Gastroesophageal sphincter (tissue), 4 donors: Measurements from ENCODE around the gene SYNRG. TPM values are rescaled to one million over a fixed set of nuclear protein-coding genes. Genes with fewer than 3 reads are reported as not detected.

ENCODE experiments used
- ATAC-seq: fragments of 150-250 bp; one replicate; pipeline ENCODE4 v1.9.1; 2016; ENCODE audit warnings: mild to moderate bottlenecking, moderate library complexity
- H3K27ac ChIP-seq, 4 donors: fragments of 200-600 bp; sonication (generic) in 3 of 4; 1 replicate in 3 of 4; 2 replicates in 1 of 4; pipeline ENCODE4 v1.5.1; 2016 to 2019
- H3K27me3 ChIP-seq: fragments of 200-600 bp; sonication (generic); one replicate; pipeline ENCODE4 v1.5.1; 2019
- H3K36me3 ChIP-seq, 2 donors: fragments of 200-600 bp; sonication (generic); one replicate each; pipeline ENCODE4 v1.5.1; 2019; ENCODE audit warnings: control low read depth in 1 of 2
- H3K4me1 ChIP-seq, 3 donors: fragments of 200-600 bp; sonication (generic); 1 replicate in 2 of 3; 2 replicates in 1 of 3; pipeline ENCODE4 v1.5.1; 2016 to 2019; ENCODE audit warnings: control low read depth in 2 of 3
- H3K4me3 ChIP-seq, 2 donors: fragments of 200-600 bp; sonication (generic); one replicate each; pipeline ENCODE4 v1.5.1; 2019; ENCODE audit warnings: mild to moderate bottlenecking in 1 of 2, moderate library complexity in 1 of 2
- H3K9me3 ChIP-seq, 3 donors: fragments of 200-600 bp; sonication (generic); one replicate each; pipeline ENCODE4 v1.5.1; 2017 to 2019; ENCODE audit warnings: control low read depth in 2 of 3
- EP300 ChIP-seq: sonication (generic); formaldehyde crosslinking; IDR thresholded peaks from one replicate; pipeline ENCODE4 v1.6.1; 2017; ENCODE audit warnings: antibody characterized with exemption, mild to moderate bottlenecking
- POLR2A ChIP-seq, 2 donors: fragments of 450-650 bp; IDR thresholded peaks; one replicate each; pipeline ENCODE4 v1.6.1; 2017; ENCODE audit warnings: antibody characterized with exemption in 2 of 2, mild to moderate bottlenecking in 2 of 2, moderate library complexity in 1 of 2
- POLR2AphosphoS5 ChIP-seq: sonication (generic); formaldehyde crosslinking; IDR thresholded peaks from one replicate; pipeline ENCODE4 v1.6.1; 2017; ENCODE audit warnings: antibody characterized with exemption
- WGBS, 2 donors: methylation state at CpG; one replicate each; pipeline ENCODE4 v1.1.5; 2018; ENCODE audit warnings: low coverage in 1 of 2; 5-methylcytosine and 5-hydroxymethylcytosine counted together
- total RNA-seq, 4 donors: library from RNA; depleted of rRNA; stranded (reverse); fragments of >200 nt; gene quantifications; one replicate each; pipeline ENCODE4 v1.1.0, GENCODE V29; 2016
- TF ChIP-seq, protein P1 (sequence below), 4 experiments: fragments of 200-600 bp in 2 of 4; fragments of 450-650 bp in 2 of 4; sonication (generic) in 1 of 4; IDR thresholded peaks; one replicate each; pipeline ENCODE4 v1.5.1; 2017 to 2019; ENCODE audit warnings: antibody characterized with exemption in 4 of 4, mild to moderate bottlenecking in 2 of 4, moderate library complexity in 2 of 4

Gene SYNRG
- total RNA-seq, 4 donors from 2014 or later: 11.9 to 29.9 (median 16.8) TPM

DNA sequence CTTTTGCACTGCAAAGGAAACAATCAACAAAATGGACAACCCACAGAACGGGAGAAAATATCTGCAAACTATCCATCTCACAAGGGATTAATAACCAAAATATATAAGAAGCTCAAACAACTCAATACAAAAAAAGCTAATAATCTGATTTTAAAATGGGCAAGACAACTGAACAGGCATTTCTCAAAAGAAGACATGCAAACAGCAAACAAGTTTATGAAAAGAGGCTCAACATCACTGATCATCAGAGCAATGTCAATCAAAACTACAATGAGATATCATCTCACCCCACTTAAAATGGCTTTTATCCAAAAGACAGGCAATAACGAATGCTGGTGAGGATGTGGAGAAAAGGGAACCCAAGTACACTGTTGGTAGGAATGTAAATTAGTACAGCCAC, 34.8 kb downstream of the SYNRG start:
- Histone ChIP-seq H3K27ac (no peak overlapping the region), H3K4me3 (no peak overlapping the region), H3K9me3 (no peaks in the 10 kb centered on the region), H3K36me3 (peaks cover 0 to 99% of the 10 kb centered on the region in 2 donors), H3K27me3 (no peaks in the 10 kb centered on the region), H3K4me1 (no peaks in the 10 kb centered on the region)
- ATAC-seq: no peak
- TF ChIP-seq, protein P1, sequence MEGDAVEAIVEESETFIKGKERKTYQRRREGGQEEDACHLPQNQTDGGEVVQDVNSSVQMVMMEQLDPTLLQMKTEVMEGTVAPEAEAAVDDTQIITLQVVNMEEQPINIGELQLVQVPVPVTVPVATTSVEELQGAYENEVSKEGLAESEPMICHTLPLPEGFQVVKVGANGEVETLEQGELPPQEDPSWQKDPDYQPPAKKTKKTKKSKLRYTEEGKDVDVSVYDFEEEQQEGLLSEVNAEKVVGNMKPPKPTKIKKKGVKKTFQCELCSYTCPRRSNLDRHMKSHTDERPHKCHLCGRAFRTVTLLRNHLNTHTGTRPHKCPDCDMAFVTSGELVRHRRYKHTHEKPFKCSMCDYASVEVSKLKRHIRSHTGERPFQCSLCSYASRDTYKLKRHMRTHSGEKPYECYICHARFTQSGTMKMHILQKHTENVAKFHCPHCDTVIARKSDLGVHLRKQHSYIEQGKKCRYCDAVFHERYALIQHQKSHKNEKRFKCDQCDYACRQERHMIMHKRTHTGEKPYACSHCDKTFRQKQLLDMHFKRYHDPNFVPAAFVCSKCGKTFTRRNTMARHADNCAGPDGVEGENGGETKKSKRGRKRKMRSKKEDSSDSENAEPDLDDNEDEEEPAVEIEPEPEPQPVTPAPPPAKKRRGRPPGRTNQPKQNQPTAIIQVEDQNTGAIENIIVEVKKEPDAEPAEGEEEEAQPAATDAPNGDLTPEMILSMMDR (IDR thresholded peaks at IDR 0.05): no peak
- TF ChIP-seq POLR2AphosphoS5 (no peak), POLR2A (IDR thresholded peaks at IDR 0.05) (no peak), EP300 (no peak)
- WGBS, 2 donors: 94 to 100% methylated on average over 1 to 2 of the region's 2 CpGs

DNA sequence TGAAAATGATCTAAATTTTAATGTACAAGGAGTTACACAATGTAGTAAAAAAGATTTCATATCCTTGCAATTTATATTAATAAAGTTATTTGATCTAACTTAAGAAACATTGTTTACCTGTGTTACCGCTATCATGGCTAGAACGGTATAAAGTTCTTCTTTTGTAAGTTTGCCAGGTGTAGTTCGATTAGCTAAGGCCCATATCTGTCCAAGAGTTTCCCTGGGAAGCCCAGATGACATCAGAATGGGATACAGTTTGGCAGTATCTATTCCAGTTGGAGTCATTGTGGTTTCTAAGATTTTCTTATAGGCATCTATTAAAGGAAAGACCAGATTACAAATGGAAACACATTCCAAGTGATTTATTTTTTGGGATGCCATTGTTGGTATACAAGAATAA, 37.5 kb downstream of the SYNRG start:
- WGBS, 2 donors: 87 to 91% methylated on average over 3 of the region's 3 CpGs
- H3K36me3 ChIP-seq: peaks cover 6 to 100% of the 10 kb centered on the region in 2 donors
- no peak for TF ChIP-seq POLR2AphosphoS5
- TF ChIP-seq EP300: no peak
- TF ChIP-seq POLR2A (IDR thresholded peaks at IDR 0.05): no peak

DNA sequence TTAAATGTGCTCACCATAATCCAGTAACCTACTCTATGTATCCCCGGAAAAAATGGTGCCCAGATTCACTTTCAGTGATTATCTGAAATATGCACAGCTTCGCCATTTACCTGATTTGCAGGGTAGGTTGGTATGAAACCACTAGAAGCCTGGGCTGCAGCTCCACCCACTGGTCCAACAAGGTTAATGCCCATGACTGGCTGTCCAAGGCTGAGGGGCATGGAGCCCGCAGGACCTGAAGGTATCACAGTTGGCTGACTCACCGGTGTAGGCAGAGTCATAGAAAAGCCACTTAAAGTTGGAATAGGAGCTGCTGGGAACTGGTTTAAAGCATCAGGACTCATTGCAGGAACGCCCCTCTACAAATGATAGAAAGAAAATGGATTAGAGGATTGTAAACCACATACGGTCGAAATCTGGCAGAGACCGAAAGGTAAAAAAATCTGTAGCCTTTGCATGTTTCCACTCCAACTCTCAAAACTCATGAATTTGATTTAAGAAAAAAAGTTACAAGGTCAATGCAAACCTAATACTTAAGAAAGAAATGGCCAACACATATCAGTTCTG, 38.6 kb downstream of the SYNRG start:
- Histone ChIP-seq H3K36me3 (peaks cover 6 to 92% of the 10 kb centered on the region in 2 donors), H3K27me3 (no peaks in the 10 kb centered on the region), H3K4me3 (no peak overlapping the region), H3K27ac (no peak overlapping the region), H3K9me3 (no peaks in the 10 kb centered on the region), H3K4me1 (no peaks in the 10 kb centered on the region)
- TF ChIP-seq POLR2A (IDR thresholded peaks at IDR 0.05): no peak
- TF ChIP-seq, protein P1 (IDR thresholded peaks at IDR 0.05): peak in 1 of 4 experiments; percentile 39
- WGBS, 2 donors: 85 to 88% methylated on average over 7 to 8 of the region's 8 CpGs
- ATAC-seq: no peak

More for the DNA sequence above, 37.5 kb downstream of the SYNRG start:
- Histone ChIP-seq H3K9me3 (no peaks in the 10 kb centered on the region), H3K4me3 (no peak overlapping the region), H3K27ac (no peak overlapping the region), H3K27me3 (no peaks in the 10 kb centered on the region), H3K4me1 (no peaks in the 10 kb centered on the region)
- no peak for ATAC-seq

DNA sequence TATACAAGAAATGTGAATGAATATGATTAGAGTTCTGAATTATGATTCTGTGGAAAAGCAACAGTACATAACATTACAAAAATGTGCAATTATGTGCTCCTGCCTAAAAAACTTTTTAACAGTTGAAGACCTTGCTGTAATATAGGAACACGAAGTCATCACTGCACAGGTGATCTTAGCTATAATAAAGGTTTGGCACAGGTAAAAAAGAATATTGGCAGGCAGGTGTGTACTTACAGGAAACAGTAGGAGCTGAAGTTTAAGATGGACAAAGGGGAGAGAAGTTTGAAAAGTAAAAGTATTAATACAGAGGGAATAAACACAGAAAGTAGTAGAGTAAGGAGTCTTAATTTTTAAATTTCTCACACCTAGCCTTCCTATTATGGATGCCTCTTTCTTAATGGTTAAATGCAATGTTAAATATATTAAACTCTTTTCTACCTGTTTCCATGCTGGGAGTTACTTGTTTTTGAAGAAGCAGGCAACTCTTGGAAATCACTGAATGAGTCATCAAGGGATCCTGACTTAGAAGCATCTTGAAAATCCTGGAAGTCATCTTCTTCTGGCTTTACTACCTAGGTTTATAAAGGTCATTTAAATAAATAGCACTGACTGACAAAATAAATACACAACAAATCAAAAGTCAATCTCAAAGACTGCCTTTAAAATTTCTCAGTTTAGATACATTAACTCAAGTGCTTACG, 40.7 kb downstream of the SYNRG start:
- H3K36me3 ChIP-seq: peaks cover 6 to 88% of the 10 kb centered on the region in 2 donors
- no peaks in the 10 kb centered on the region for H3K4me1 ChIP-seq
- no peaks in the 10 kb centered on the region for H3K9me3 ChIP-seq
- WGBS, 2 donors: 91 to 94% methylated on average over 2 of the region's 2 CpGs
- no peak overlapping the region for H3K27ac ChIP-seq
- TF ChIP-seq POLR2AphosphoS5 (no peak), POLR2A (IDR thresholded peaks at IDR 0.05) (no peak), EP300 (no peak)
- TF ChIP-seq, protein P1 (IDR thresholded peaks at IDR 0.05): no peak
- no peak for ATAC-seq
- H3K27me3 ChIP-seq: no peaks in the 10 kb centered on the region
- no peak overlapping the region for H3K4me3 ChIP-seq

DNA sequence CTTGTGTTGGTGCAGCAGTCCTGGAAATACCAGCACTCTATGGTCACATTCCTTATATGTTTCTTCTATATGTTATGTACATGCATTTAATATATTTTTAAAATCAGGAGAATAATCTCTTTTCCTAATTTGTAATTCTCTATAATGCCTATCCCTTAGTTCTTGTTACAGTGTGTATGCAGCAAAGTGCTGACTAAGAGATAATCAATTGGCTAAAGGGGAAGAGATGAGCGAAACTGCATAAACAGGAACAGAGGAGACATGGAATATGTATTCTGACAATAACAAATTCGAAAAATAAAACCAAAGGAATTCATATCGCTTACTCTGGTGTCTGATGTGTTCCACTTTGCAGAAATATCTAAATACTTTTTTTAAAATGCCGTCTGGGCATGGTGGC, 41.7 kb downstream of the SYNRG start:
- TF ChIP-seq POLR2AphosphoS5 (no peak), POLR2A (IDR thresholded peaks at IDR 0.05) (no peak), EP300 (no peak)
- TF ChIP-seq, protein P1 (IDR thresholded peaks at IDR 0.05): no peak
- no peak for ATAC-seq
- 82 to 94% methylated on average over 2 to 4 of the region's 4 CpGs for WGBS, 2 donors
- no peaks in the 10 kb centered on the region for H3K9me3 ChIP-seq
- H3K4me3 ChIP-seq: no peak overlapping the region
- H3K4me1 ChIP-seq: no peaks in the 10 kb centered on the region
- H3K36me3 ChIP-seq: peaks cover 6 to 88% of the 10 kb centered on the region in 2 donors
- no peaks in the 10 kb centered on the region for H3K27me3 ChIP-seq
- no peak overlapping the region for H3K27ac ChIP-seq
